NCI-H748 (cell line): ENCODE data around the gene PDLIM5.
"Not testable (repeated sequence)": the region's sequence is repeated elsewhere in the genome, so short reads cannot be mapped to it uniquely, and the experiment has no call there.

Experiments used
- DNase-seq: peaks from one replicate; lab custom pipeline; 2025; ENCODE audit not compliant: unreplicated experiment; lab: John Stamatoyannopoulos, UW

PDLIM5 gene

DNA sequence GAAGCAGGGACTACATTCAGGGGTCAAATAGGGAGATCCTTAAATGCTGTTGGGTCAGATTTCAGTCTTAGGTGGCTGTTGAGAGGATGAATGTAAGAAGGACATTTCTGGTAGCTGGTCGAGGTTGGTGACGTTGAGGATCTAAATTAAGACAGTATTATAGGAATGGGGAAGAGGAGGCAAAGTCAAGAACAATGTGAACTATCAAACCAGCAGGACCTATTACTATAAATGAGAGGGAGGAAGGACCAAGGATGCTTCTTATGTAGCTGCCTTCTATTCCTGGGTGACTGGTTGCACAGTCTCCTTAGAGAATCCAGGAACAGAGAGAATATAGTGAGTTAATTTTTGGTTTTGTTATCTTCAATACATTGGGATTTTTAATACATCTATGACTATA lies 187.6 kb downstream of the PDLIM5 start:
- no peak for DNase-seq

DNA sequence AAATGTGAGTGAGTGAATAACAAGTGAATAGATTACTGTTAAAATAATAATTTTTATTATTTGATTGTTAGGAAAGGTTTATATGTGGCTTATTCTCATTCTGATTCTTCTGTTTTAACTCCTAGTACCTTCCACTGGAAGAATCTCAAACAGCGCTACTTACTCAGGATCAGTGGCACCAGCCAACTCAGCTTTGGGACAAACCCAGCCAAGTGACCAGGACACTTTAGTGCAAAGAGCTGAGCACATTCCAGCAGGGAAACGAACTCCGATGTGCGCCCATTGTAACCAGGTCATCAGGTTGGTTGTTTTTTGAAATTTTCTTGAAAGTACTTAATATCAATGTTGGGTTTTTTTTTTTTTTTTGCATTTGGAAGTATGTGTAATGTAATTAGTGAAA lies 188.4 kb downstream of the PDLIM5 start:
- DNase-seq: no peak

DNA sequence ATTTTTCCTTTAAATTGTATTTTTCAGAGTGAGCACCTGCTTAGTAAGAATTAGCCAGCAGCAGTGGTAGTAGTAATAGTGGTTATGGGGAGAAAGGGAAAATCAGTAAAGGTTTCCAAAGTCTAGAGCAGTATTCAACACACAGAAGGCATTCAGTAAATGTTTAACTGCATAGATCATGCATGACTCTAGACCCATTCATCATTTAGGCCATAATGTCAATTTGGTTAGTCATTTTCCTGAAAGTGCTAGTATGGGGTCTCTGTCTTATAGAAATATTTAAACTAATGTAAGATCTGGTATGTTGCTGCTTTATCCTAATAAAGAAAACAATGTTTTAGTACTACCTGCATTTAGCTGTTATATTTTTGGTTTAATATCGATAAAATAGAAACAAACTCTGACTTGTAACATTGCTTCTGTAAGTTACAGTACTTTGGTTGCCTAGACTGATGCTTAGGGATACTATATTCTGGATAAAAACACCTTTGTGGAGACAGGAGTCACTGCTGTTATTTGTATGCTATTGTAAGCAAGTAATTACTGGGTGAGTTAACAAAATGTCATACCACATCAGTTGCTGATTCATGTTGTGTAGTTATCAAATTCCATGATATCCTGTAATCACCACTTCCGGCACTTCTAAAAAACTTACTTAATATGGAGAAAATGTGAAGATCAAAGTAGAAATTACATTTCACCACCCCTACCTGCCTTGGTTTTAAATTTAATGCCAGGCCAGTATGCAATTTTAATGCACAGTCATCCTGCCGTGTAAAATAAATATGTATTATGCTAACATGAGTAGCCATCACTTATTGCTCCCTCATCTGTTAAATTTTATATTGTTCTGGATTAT lies 190.2 kb downstream of the PDLIM5 start:
- DNase-seq: no peak

DNA sequence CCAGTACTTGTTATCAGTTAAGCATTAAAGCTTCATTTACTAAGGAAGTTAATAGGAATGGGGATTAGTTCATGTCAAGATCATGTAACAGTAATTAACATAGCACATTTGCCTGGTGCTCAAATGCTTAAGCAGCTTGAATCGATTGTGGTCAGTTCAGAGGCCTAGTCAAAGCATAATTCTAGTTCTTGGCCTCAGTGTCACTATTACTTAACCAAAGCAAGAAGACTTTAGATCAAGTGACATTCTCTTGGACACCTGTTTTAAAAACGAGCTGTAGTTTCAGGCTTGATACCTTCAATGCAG lies 190.8 kb downstream of the PDLIM5 start:
- no peak for DNase-seq

DNA sequence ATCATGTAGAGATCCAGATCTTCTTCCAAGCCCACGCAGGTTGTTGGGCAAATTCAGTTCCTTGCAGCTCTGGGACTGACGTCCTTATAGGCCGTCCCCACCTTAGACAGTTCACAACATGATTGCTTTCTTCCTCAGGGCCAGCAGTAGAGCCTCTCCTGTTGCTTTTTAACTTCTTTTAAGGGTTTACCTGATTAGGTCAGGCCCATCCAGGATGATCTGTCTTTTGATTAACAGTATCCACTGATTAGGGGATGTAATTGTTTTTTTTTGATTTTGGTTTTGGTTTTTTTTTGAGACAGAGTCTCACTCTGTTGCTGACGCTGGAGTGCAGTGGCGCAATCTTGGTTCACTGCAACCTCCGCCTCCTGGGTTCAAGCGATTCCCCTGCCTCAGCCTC lies 197.0 kb downstream of the PDLIM5 start:
- no peak for DNase-seq

DNA sequence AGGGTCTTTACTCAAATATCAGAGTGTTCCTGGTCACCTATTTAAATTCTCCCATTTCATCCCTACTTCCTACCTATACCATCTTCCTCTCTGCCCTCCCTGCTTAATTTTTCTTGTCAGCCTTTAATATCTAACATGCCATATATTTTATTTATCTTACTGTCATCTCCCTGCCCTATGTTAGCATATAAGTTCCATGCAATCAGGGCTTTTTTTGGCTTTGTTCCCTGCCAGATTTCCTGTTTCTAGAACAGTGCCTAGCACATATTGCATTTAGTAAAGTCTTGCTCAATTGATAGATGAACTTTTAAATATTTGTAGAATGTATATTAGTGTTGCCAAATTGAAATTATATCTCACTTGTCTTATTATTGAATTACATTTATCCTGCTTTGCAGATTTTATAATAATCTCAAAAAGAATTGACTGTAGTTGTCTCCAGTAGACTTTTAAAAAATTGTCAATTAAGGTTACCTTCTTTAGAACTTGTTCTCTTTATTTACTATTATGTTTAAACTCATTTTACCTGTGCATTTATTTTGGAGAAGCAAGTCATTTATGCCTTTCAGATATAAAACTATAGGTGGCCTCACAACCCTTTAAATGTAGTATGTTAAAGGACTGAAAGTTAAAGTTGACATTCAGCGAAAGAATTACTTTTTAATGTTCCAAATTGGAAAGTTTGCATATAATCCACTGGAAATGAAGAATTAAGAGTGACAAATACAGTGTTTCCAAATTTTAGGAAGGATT lies 197.8 kb downstream of the PDLIM5 start:
- DNase-seq: no peak

DNA sequence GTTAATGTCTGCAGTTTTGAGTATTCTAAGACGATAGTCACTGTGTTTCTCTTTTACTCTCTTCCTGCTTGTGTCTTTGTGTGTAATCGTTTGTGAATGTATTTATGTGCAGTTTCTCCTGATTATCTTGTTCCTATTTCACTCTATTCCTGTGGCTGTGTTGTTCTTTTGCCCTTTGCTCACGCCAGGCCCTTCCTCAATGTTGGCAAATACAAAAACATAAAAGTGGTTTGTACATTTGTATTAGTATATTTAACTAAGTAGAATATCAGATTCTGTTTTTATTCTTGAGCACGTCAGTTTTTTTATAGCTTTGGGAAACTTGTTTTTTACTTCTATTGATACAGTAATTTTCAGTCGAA lies 198.4 kb downstream of the PDLIM5 start:
- DNase-seq: no peak

DNA sequence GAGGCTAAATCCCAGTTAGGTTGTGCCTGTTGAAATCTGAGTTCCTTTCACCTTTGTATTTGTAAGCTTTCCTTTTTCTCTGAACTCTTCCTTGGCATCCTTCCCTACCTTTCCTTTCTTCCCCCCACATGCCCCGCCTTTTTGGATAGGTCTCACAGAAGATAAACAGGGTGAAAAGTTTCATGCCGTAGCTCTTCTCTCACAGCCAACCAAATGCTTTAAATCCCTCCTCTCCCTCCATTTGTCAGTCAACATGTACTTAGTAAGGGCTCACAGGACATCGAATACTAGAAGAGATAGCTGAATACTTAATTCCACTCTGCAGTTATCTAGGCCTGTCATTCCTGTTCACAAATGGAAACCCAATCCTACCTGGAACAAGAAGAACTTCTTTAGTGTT lies 198.9 kb downstream of the PDLIM5 start:
- DNase-seq: no peak

DNA sequence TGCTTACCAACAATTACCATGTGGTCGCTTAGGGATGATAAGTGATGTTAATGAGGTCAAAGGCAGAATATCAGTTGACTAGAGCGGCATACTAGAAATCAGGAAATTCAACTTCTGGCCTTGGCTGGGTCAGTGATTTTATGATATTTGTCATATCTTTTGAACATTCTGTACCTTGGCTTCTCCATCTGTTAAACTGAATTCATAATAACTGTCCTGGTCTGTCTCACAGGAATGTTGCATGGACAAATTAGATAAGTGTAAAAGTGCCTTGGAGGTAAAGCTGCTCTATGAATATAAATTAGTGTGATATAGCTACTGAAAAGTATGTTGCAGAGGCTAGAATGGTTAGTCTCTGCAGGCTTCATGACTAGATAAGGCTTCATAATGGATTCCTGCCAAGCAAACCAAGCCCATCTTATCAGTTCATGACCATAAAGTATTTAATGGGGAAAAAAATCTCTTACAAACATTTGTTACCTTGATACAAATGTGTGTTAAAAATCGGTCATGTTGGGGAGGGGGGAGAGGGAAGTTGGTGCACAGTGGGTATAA lies 201.4 kb downstream of the PDLIM5 start:
- DNase-seq: no peak

DNA sequence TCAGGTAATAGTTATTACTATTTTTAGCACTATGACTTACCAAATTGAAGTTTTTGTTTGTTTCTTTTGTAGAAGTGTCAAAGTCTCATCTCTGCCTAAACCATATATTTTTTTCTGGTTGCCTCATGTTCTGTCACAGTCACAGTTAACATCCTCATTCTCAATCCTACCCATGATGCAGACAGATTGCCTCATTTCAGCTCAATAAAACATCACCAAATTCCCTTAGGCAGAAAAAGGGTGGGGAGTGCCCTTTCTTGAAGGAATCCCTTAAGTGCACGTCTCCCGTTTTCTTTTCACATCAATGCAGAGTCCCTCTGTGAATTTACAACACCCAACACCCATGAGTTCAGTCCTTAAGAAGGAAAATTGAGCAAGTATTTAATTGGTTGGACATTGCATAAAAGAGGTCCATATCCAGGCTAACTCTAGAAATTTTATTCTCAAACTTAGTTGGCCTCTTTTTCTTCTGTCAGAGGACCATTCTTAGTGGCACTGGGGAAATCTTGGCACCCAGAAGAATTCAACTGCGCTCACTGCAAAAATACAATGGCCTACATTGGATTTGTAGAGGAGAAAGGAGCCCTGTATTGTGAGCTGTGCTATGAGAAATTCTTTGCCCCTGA lies 202.4 kb downstream of the PDLIM5 start:
- no peak for DNase-seq

DNA sequence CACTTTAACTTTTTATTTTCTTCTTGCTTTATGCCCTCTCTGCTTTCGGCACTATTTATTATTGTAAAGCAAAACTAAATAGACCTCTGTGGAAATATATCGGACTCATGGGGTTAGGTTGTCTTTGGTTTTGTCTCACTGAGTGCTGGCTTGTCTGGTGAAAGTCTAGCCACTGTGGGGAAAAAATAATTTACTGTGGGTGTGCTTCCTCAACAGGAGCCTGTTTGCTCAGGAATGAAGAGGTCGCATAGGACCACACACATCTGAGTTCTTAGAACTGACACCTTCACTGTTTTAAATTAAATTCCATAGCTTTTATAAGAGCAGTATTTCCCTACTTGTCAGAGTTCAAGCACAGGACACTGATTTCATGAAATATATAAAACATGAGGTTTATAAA lies 203.0 kb downstream of the PDLIM5 start:
- DNase-seq: no peak

DNA sequence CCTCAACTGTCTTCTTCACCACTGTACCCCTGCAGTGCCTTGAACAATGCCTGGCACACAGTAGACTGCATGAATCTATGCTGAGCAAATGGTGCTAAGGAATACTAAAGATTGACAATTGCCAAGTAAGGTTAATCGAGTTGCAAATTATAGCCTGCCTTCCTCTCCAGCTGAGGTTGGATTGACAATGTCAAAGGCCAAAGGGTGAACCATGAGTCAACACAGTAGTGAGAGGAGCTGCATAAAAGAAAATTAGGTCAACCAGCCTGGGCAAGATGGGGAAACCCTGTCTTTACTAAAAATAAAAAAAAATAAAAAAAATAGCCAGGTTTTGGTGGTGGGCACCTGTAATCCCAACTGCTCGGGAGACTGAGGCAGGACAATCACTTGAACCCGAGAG lies 208.9 kb downstream of the PDLIM5 start:
- DNase-seq: no peak

DNA sequence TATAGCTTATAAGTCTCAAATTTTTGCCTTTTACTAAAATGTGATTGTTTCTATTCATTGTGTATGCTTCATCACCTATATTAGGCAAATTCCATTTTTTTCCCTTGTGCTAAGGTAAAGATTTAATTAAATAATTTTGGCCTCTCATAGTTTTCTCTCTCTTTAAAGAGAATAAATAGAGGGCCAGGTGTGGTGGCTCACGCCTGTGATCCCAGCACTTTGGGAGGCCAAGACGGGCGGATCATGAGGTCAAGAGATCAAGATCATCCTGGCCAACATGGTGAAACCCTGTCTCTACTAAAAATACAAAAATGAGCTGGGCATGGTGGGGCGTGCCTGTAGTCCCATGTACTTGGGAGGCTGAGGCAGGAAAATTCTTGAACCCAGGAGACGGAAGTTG lies 213.3 kb downstream of the PDLIM5 start:
- not testable (repeated sequence) for DNase-seq

DNA sequence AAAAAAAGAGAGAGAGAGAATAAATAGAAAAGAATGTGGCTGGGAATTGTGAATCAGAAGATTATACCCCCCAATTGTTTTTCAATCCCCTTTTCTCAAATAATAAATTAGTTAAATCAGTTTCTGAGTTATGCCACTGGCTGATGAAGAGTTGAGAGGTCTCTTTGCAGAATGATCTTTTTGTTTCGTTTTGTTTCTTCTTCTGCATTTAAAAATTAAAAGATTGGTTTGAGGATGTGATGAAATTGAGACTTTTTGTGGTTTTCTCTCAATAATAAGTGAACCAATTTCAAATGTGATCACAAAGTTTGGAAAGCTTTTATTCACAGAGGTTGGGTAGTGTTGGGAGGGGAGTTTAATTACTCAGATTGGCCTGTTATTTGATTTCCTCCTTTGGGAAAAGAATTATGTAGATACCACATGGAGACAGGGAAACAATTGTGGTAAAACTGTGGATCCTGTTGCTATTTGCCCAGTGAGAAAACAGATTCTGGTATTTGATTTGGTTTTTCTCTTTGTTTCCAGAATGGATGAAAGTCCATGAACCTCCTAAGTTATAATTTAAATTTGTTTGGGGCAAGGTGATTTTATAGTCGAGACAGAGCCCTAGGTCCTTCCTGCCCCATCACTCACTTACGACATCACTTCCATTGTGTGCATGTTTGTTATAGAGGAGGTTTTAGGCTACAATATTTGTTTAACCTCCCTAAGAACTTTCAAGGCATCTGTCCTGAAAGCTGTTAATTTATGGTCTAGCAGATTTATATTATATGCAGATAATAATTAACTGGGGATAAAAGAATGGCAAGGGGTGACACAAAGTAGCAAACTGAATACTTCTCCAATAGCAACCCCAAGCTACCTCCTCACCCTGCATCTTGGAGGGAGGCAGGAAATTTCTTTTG lies 214.0 kb downstream of the PDLIM5 start:
- peak; percentile 51 for DNase-seq

DNA sequence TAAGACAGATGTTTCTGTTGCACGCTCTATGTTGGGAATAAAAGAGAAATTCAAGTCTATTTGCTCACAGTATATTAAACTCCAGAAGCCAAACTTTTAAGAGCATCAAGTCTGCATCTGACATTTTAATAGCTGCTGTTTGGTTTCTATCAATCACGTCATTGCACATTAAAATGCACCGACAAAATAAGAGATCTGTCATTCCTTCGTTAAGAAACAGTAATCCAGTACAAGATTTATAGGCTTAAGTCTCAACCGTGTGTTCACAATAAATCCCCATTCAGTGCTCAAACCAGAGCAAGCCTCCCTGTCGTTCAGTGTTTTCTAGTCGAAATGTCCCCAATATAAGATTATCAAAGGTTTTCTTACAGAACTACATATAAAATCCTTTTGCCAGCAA lies 217.0 kb downstream of the PDLIM5 start:
- DNase-seq: no peak

DNA sequence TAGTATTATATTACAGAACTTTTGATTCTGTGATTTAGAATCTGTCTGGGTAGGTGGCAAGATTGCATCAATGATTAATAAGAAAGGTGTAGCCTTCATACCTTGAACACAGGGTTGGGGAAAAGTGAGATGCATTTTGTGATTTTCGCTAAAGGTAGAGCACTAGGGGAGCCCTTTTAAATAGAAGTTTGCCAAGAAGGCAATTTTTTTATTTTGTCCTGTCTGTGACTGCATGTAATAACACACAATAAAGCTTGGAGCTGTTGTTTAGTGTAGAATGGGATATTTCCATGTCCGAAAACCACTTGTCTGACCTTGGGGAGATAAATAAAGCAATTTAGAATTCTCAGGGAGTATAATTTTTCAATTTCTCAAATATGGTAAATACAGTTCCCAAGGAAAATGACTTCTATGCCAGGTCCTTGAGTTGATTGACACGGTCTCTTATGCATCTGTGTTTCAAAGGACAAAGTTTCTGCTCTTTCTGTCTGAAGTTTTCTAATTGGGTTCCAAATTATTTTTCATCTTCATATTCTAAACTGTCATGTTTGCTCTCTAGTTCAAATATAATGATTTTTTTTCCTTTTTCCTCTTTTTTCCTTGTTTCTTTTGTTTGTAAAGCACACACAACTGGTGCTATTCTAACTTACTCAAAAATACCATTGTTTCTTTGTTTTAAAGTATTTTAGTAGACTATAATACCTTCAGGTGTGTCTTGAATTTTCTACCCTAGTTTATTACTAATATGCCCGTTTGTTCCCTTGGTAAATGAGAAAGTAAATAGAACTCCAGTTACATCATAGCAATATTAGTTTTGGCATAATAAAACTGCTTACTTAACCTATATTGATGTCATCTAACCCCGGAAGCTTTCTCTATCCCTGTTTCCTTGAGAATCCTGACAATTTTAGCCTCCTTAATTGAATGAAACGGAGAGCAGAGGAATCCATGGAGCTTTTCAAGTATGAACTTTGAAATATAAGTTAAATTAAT lies 218.2 kb downstream of the PDLIM5 start:
- no peak for DNase-seq

DNA sequence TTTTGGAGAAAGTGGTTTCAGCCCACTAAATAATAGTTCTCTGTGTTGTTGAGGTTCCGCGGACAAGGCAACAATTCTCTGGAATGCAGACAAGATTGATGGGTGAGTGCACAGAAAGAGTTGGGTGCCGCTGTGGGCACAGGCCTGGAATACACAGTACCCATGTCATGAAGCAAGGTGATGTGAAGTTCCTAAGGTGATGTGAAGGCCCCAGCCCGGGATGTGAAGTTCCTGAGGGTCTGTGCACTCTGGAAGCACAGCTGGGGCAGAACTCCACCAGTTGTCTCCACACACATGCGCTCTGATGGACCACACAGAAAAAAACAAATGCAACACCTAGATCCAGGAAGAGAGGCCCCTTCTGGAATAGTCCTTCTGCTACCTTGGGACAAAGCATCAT lies 219.4 kb downstream of the PDLIM5 start:
- no peak for DNase-seq

DNA sequence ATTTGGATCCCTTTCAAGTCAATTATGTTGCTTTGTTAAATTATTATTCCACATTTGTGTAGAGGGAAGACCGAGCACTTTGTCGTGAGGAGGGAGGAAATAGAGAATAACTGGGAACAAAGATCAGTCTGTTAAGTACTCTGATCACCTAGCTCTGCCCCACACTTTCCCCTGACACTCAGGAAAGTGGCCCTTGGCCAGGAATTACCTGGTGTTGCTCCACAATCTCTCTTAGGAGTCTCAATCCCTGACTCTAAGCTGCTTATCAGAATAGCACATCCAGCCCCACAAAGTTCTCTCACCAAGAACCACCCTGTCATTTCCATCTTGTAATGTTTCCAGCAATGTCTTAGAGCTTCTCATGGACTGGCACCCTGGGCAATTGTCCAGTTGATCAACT lies 222.2 kb downstream of the PDLIM5 start:
- DNase-seq: no peak

DNA sequence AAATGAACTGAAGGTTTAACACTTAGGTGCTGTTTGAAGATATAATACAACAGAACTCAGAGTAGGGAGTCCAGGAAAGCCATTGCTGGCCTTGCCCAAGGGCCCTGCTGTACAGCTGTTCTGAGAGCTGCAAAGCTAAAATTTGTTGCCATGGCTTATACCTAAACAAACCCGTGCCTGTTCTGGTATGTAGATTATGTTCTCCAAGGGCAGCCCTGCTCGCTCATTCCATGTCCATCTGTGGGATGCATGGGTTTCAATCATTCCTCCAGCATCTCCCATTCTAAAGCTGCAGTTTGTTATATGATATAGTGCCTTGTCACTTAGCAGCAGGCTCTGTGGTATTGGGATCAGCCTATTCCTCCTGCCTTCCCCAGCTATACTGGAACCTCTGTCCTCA lies 225.2 kb downstream of the PDLIM5 start:
- DNase-seq: no peak

DNA sequence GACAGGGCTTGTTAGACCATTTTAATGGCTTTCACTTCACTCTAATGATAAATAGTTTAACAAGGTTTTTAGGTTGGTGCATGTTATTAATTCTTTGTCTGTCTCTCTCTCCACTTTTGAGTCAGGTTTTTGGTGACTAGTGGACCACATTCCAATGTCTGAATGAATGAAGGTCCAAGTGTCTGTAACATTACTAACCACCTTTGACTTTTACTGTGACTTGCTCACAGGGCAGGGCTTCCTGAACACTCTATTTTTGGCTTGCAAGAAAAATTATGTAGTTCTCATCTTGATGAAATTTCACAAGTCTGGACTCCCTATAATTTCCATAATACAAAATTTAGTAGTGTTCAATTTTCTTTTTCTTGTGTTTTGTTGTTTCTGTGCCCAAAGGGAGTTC lies 227.2 kb downstream of the PDLIM5 start:
- no peak for DNase-seq
